HepG2 (cell line): ENCODE results near the gene WBP2NL. TPM values are rescaled to one million over a fixed set of nuclear protein-coding genes. Genes with fewer than 3 reads are reported as not detected.

ENCODE experiments used
- ATAC-seq: fragments of 200-7000 bp; cut with Tn5 transposase; 3 replicates; pipeline ENCODE4 v1.9.1; 2020; ENCODE audit warnings: mild to moderate bottlenecking, moderate library complexity
- BruUV-seq: library from RNA; stranded (reverse); fragments of 400-500 nt; replicated peaks from 2 replicates; lab custom pipeline; 2021; lab: Mats Ljungman, UMichigan
- CTCF ChIA-PET: fragments of 300-600 bp; formaldehyde crosslinking; extraction: SDS; loops from one replicate; lab custom pipeline; 2021; ENCODE audit warnings: low total read pairs, inconsistent platforms, low intra/inter-chr PET ratio; lab: Yijun Ruan, JAX
- POLR2A ChIA-PET: fragments of 350-600 bp; sonication (Branson Sonifier 250); formaldehyde crosslinking; loops from one replicate; lab custom pipeline; 2020; ENCODE audit warnings: antibody characterized with exemption, inconsistent platforms; lab: Yijun Ruan, JAX
- DNase-seq: peaks from one replicate; pipeline ENCODE4 v3.0.0-alpha.2; 2015; ENCODE audit warnings: low spot score
- FAIRE-seq: peaks from 3 replicates; lab custom pipeline; 2011; peaks lifted over from hg19 to GRCh38; lab: Jason Lieb, UNC
- H2AFZ ChIP-seq: one replicate; pipeline ENCODE4 v1.6.1; 2011; ENCODE audit warnings: low read length, inconsistent platforms
- H3K27ac ChIP-seq: fragments of 300-600 bp; 3 replicates; pipeline ENCODE4 v1.8.0; 2011; ENCODE audit warnings: mixed run types, mild to moderate bottlenecking, mixed read lengths, low read length, inconsistent platforms; ENCODE audit not compliant: insufficient read depth; ENCODE audit errors: extremely low read length
- H3K27me3 ChIP-seq, 2 experiments: fragments of 200-600 bp in 1 of 2; 2 replicates in 1 of 2; 3 replicates in 1 of 2; pipeline versions ENCODE4 v1.6.0 to v1.8.0; 2011; ENCODE audit warnings: low read length in 2 of 2, mild to moderate bottlenecking in 2 of 2, moderate library complexity in 2 of 2, inconsistent platforms in 1 of 2; ENCODE audit not compliant: insufficient read depth in 2 of 2, control insufficient read depth in 1 of 2
- H3K36me3 ChIP-seq, 2 experiments: fragments of 200-600 bp in 1 of 2; replicated peaks in 1 of 2; 2 replicates in 1 of 2; 3 replicates in 1 of 2; pipeline versions ENCODE4 v1.5.1 to v1.8.0; 2011; ENCODE audit warnings: low read length in 2 of 2, inconsistent platforms in 1 of 2; ENCODE audit not compliant: insufficient read depth in 2 of 2, control insufficient read depth in 1 of 2
- H3K4me1 ChIP-seq: 2 replicates; pipeline ENCODE4 v1.5.1; 2012; ENCODE audit warnings: low read length, inconsistent platforms; ENCODE audit not compliant: insufficient read depth
- H3K4me2 ChIP-seq: 2 replicates; pipeline ENCODE4 v1.6.0; 2011; ENCODE audit warnings: low read depth, low read length, inconsistent platforms
- H3K4me3 ChIP-seq, 3 experiments: fragments of 200-600 bp in 1 of 3; sonication (generic), shearing (Covaris generic) in 1 of 3; replicated peaks in 1 of 3; 2 replicates each; pipeline ENCODE4 v1.5.1; 2011 to 2016; ENCODE audit warnings: low read length in 3 of 3, inconsistent platforms in 2 of 3, low read depth in 2 of 3, mild to moderate bottlenecking in 2 of 3, control low read depth in 1 of 3, mixed read lengths in 1 of 3; ENCODE audit not compliant: insufficient read depth in 1 of 3
- H3K79me2 ChIP-seq: one replicate; pipeline ENCODE4 v1.6.1; 2011; ENCODE audit warnings: low read length, inconsistent platforms; ENCODE audit not compliant: insufficient read depth
- H3K9ac ChIP-seq: 2 replicates; pipeline ENCODE4 v1.6.0; 2011; ENCODE audit warnings: mild to moderate bottlenecking, low read depth, low read length, inconsistent platforms; ENCODE audit not compliant: insufficient read depth
- H3K9me3 ChIP-seq: 2 replicates; pipeline ENCODE4 v1.5.1; 2012; ENCODE audit warnings: mild to moderate bottlenecking, low read length
- H4K20me1 ChIP-seq: 2 replicates; pipeline ENCODE4 v1.6.0; 2011; ENCODE audit warnings: inconsistent platforms, mild to moderate bottlenecking, low read length, moderate library complexity; ENCODE audit not compliant: insufficient read depth
- ADNP ChIP-seq: sonication (generic); formaldehyde crosslinking; IDR thresholded peaks from 2 replicates; pipeline ENCODE4 v1.4.0; 2020; ENCODE audit warnings: missing genetic modification reagents
- AGO1 ChIP-seq: fragments of 200-400 bp; formaldehyde crosslinking; IDR thresholded peaks from 2 replicates; pipeline ENCODE4 v1.6.1; 2017; ENCODE audit warnings: mild to moderate bottlenecking, low read depth, low read length, moderate library complexity; ENCODE audit not compliant: poor library complexity, severe bottlenecking
- ARID2 ChIP-seq: sonication (generic); formaldehyde crosslinking; IDR thresholded peaks from 2 replicates; pipeline ENCODE4 v1.8.1; 2022; ENCODE audit warnings: mild to moderate bottlenecking, missing genetic modification reagents, borderline replicate concordance
- CC2D1A ChIP-seq: sonication (generic); formaldehyde crosslinking; IDR thresholded peaks from 2 replicates; pipeline ENCODE4 v1.8.1; 2023; ENCODE audit warnings: mild to moderate bottlenecking, missing genetic modification reagents
- CCDC6 ChIP-seq: sonication (generic); formaldehyde crosslinking; IDR thresholded peaks from 2 replicates; pipeline ENCODE4 v1.8.1; 2022; ENCODE audit warnings: mild to moderate bottlenecking, missing genetic modification reagents, moderate library complexity
- FOXO1 ChIP-seq: sonication (generic); formaldehyde crosslinking; IDR thresholded peaks from 2 replicates; pipeline ENCODE4 v1.4.0; 2020; ENCODE audit warnings: missing genetic modification reagents
- GZF1 ChIP-seq: sonication (generic); formaldehyde crosslinking; IDR thresholded peaks from 2 replicates; pipeline ENCODE4 v1.5.1; 2020; ENCODE audit warnings: mild to moderate bottlenecking, missing genetic modification reagents
- HDAC2 ChIP-seq: sonication (generic); formaldehyde crosslinking; IDR thresholded peaks from 2 replicates; pipeline ENCODE4 v1.4.0; 2020; ENCODE audit warnings: missing genetic modification reagents
- RARA ChIP-seq: IDR thresholded peaks from 2 replicates; pipeline ENCODE4 v1.6.1; 2016; ENCODE audit warnings: missing genetic modification reagents, missing compliant biosample characterization
- SMC3 ChIP-seq: IDR thresholded peaks from 2 replicates; pipeline ENCODE4 v1.6.1; 2011; ENCODE audit warnings: low read length, improper control_type of control experiment
- ZBTB1 ChIP-seq: sonication (generic); formaldehyde crosslinking; IDR thresholded peaks from 2 replicates; pipeline ENCODE4 v1.4.0; 2020; ENCODE audit warnings: missing genetic modification reagents, borderline replicate concordance
- ZKSCAN8 ChIP-seq: IDR thresholded peaks from 2 replicates; pipeline ENCODE4 v1.6.1; 2016; ENCODE audit warnings: borderline replicate concordance, missing genetic modification reagents, missing compliant biosample characterization
- ZNF260 ChIP-seq: sonication (generic); formaldehyde crosslinking; IDR thresholded peaks from 2 replicates; pipeline ENCODE4 v1.4.0; 2020; ENCODE audit warnings: missing genetic modification reagents, low read depth, mild to moderate bottlenecking, borderline replicate concordance
- ZNF615 ChIP-seq: sonication (generic); formaldehyde crosslinking; IDR thresholded peaks from 2 replicates; pipeline ENCODE4 v1.5.0; 2020; ENCODE audit warnings: mild to moderate bottlenecking, missing genetic modification reagents, borderline replicate concordance
- ZNF678 ChIP-seq: sonication (generic); formaldehyde crosslinking; IDR thresholded peaks from 2 replicates; pipeline ENCODE4 v1.4.0; 2020; ENCODE audit warnings: mild to moderate bottlenecking, missing genetic modification reagents
- ZNF780A ChIP-seq: sonication (generic); formaldehyde crosslinking; IDR thresholded peaks from 2 replicates; pipeline ENCODE4 v1.8.0; 2022; ENCODE audit warnings: mild to moderate bottlenecking, missing genetic modification reagents, moderate library complexity
- WGBS: methylation state at CpG from one replicate; pipeline ENCODE4 v1.1.6; 2017; ENCODE audit warnings: low lambda C conversion rate; 5-methylcytosine and 5-hydroxymethylcytosine counted together
- in situ Hi-C: cut with HindIII; loops from 2 replicates; pipeline ENCODE4 v1.10.0; 2017; ENCODE audit warnings: low pct_unique_long_range_greater_than_20kb; ENCODE audit not compliant: extremely low pct_ligation_motif_present
- intact Hi-C: fragments of 100-400 bp; cut with micrococcal nuclease; formaldehyde crosslinking; loops from one replicate; pipeline ENCODE4 v1.10.0; 2022; ENCODE audit not compliant: unreplicated experiment
- polyA plus RNA-seq, 8 experiments: library from polyadenylated mRNA; depleted of rRNA in 3 of 8; stranded (reverse) in 7 of 8; unstranded in 1 of 8; fragments of >200 nt; fragmentation: Illumina TruSeq in 4 of 8; extraction: Trizol in 4 of 8; gene quantifications; 2 replicates each; pipeline versions ENCODE4 v1.2.1 to v1.2.3, GENCODE V29; 2011 to 2016; ENCODE audit warnings: low read depth in 4 of 8, missing spikeins in 1 of 8, mixed read lengths in 1 of 8; ENCODE audit not compliant: insufficient read depth in 1 of 8
- total RNA-seq, 5 experiments: library from RNA; depleted of rRNA; stranded (reverse); fragments of >200 nt; fragmentation: Illumina TruSeq; extraction: Trizol; gene quantifications; 2 replicates each; pipeline ENCODE4 v1.2.3, GENCODE V29; 2016; ENCODE audit warnings: low read depth in 1 of 5
- TF ChIP-seq, protein P1 (sequence below): sonication (generic); formaldehyde crosslinking; IDR thresholded peaks from 2 replicates; pipeline ENCODE4 v1.4.0; 2020; ENCODE audit warnings: mild to moderate bottlenecking, missing genetic modification reagents
- TF ChIP-seq, protein P2 (sequence below): sonication (generic); formaldehyde crosslinking; IDR thresholded peaks from 2 replicates; pipeline ENCODE4 v1.4.0; 2020; ENCODE audit warnings: missing genetic modification reagents

The WBP2NL gene
- total and polyA plus RNA-seq, 2 of the 13 experiments (the other 11 are each of a cell fraction or from before 2014, with no cell fraction given), result not detected

DNA sequence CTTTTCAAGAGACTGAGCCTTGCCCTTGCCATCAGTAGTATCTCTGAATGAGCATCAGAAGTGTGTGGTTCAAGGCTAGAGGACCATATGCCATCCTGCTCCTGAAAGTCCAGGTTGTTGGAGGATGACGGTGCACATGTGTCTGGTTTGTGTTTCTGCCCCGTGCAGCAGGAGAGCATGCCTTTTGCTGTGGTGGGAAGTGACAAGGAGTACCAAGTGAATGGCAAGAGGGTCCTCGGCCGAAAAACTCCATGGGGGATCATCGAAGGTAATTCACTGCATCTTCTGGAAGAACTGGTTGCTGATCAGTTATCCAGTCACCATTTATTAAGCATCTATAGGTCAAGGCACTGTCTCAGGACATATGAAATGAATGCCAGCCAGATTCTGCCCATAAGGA is 6.1 kb upstream of the WBP2NL start:
- CTCF ChIA-PET, result no interaction called here
- H3K4me3 ChIP-seq, result no peak overlapping the region
- H3K4me1 ChIP-seq, result no peaks in the 10 kb centered on the region
- H3K79me2 ChIP-seq, result no peaks in the 10 kb centered on the region
- no peak overlapping the region for H3K27ac ChIP-seq
- no peaks in the 10 kb centered on the region for H4K20me1 ChIP-seq
- FAIRE-seq (no peak), ATAC-seq (no peak), DNase-seq (no peak)
- H3K27me3 ChIP-seq, result peaks cover 2 to 37% of the 10 kb centered on the region in 2 experiments; a peak in 4 of 5 replicates
- intact Hi-C loops (no loop called here), in situ Hi-C loops (no loop called here)
- no peaks in the 10 kb centered on the region for H3K36me3 ChIP-seq
- no peak overlapping the region for H3K4me2 ChIP-seq
- no peak overlapping the region for H2AFZ ChIP-seq
- H3K9me3 ChIP-seq, result no peaks in the 10 kb centered on the region
- no TSS peak for BruUV-seq
- POLR2A ChIA-PET, result no interaction called here
- no peak overlapping the region for H3K9ac ChIP-seq
- 35% methylated on average over 5 of the region's 5 CpGs for WGBS
- no peak for TF ChIP-seq ZKSCAN8 (CRISPR knock-in tag)
- no peak for TF ChIP-seq CC2D1A (CRISPR knock-in tag)
- TF ChIP-seq RARA (CRISPR knock-in tag), result no peak
- TF ChIP-seq CCDC6 (CRISPR knock-in tag), result no peak
- no peak for TF ChIP-seq SMC3
- no peak for TF ChIP-seq ZBTB1 (CRISPR knock-in tag)
- TF ChIP-seq GZF1, result no peak
- TF ChIP-seq ZNF678 (CRISPR knock-in tag), result no peak
- no peak for TF ChIP-seq HDAC2

DNA sequence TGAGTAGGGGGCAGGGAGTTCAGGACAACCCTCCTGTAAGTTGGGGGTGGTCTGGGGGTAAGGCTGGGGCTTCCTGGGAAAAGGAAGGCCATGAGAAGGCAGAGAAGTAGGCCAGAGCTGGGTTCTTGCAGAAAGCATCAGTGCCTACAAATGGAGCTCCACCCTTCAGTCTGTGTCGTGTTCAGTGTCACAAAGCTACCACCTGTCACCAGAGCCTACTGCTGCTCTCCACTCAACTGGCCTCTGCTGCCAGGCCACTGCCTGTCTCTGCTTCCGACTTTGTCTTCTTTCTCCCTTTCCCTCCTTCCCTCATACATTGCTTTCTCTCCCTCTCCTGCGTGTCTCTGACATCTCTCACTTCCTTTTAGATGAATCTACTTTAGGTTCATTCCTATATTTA is 3.4 kb upstream of the WBP2NL start:
- no peaks in the 10 kb centered on the region for H3K79me2 ChIP-seq
- intact Hi-C loops, result no loop called here
- no peak overlapping the region for H3K4me2 ChIP-seq
- no peak overlapping the region for H3K27ac ChIP-seq
- no peak overlapping the region for H3K4me3 ChIP-seq
- no peak for DNase-seq
- no peaks in the 10 kb centered on the region for H3K4me1 ChIP-seq
- ChIA-PET CTCF (no interaction called here), POLR2A (no interaction called here)
- in situ Hi-C loops, result no loop called here
- ATAC-seq, result no peak
- H3K9me3 ChIP-seq, result no peaks in the 10 kb centered on the region
- no peak overlapping the region for H2AFZ ChIP-seq
- H3K9ac ChIP-seq, result no peak overlapping the region
- 2% methylated on average over 3 of the region's 3 CpGs for WGBS
- BruUV-seq, result no TSS peak
- peaks cover 3 to 35% of the 10 kb centered on the region in 2 experiments; a peak in 4 of 5 replicates for H3K27me3 ChIP-seq
- no peak for FAIRE-seq
- H4K20me1 ChIP-seq, result no peaks in the 10 kb centered on the region
- no peaks in the 10 kb centered on the region for H3K36me3 ChIP-seq
- TF ChIP-seq, protein P1, sequence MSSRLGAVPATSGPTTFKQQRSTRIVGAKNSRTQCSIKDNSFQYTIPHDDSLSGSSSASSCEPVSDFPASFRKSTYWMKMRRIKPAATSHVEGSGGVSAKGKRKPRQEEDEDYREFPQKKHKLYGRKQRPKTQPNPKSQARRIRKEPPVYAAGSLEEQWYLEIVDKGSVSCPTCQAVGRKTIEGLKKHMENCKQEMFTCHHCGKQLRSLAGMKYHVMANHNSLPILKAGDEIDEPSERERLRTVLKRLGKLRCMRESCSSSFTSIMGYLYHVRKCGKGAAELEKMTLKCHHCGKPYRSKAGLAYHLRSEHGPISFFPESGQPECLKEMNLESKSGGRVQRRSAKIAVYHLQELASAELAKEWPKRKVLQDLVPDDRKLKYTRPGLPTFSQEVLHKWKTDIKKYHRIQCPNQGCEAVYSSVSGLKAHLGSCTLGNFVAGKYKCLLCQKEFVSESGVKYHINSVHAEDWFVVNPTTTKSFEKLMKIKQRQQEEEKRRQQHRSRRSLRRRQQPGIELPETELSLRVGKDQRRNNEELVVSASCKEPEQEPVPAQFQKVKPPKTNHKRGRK (CRISPR knock-in tag), result no peak
- TF ChIP-seq, protein P2, sequence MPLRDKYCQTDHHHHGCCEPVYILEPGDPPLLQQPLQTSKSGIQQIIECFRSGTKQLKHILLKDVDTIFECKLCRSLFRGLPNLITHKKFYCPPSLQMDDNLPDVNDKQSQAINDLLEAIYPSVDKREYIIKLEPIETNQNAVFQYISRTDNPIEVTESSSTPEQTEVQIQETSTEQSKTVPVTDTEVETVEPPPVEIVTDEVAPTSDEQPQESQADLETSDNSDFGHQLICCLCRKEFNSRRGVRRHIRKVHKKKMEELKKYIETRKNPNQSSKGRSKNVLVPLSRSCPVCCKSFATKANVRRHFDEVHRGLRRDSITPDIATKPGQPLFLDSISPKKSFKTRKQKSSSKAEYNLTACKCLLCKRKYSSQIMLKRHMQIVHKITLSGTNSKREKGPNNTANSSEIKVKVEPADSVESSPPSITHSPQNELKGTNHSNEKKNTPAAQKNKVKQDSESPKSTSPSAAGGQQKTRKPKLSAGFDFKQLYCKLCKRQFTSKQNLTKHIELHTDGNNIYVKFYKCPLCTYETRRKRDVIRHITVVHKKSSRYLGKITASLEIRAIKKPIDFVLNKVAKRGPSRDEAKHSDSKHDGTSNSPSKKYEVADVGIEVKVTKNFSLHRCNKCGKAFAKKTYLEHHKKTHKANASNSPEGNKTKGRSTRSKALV, result no peak
- no peak for TF ChIP-seq ZNF615 (CRISPR knock-in tag)
- no peak for TF ChIP-seq ADNP (CRISPR knock-in tag)
- no peak for TF ChIP-seq AGO1
- TF ChIP-seq FOXO1 (CRISPR knock-in tag), result no peak
- TF ChIP-seq ZNF780A, result no peak
- no peak for TF ChIP-seq ZNF260 (CRISPR knock-in tag)
- TF ChIP-seq ARID2 (CRISPR knock-in tag), result no peak
